HepG2 (cell line): ENCODE measurements around the gene RCBTB1. TPM values are rescaled to one million over a fixed set of nuclear protein-coding genes. Genes with fewer than 3 reads are reported as not detected.

Source experiments
- CHD2 ChIP-seq: IDR thresholded peaks from 2 replicates; pipeline ENCODE4 v1.6.1; 2011; ENCODE audit warnings: low read depth, low read length, improper control_type of control experiment
- ELF1 ChIP-seq: sonication (generic); formaldehyde crosslinking; IDR thresholded peaks from 2 replicates; pipeline ENCODE4 v1.4.0; 2020; ENCODE audit warnings: missing genetic modification reagents
- GPN1 ChIP-seq: sonication (generic); formaldehyde crosslinking; IDR thresholded peaks from 2 replicates; pipeline ENCODE4 v1.5.1; 2020; ENCODE audit warnings: missing genetic modification reagents, borderline replicate concordance
- HES4 ChIP-seq: sonication (generic); formaldehyde crosslinking; IDR thresholded peaks from 2 replicates; pipeline ENCODE4 v1.9.0; 2021; ENCODE audit warnings: mild to moderate bottlenecking, missing genetic modification reagents, borderline replicate concordance
- JUN ChIP-seq: sonication (generic); formaldehyde crosslinking; IDR thresholded peaks from 2 replicates; pipeline ENCODE4 v1.4.0; 2020; ENCODE audit warnings: mild to moderate bottlenecking, missing genetic modification reagents
- NFE2L1 ChIP-seq: sonication (generic); formaldehyde crosslinking; IDR thresholded peaks from 2 replicates; pipeline ENCODE4 v1.4.0; 2020; ENCODE audit warnings: missing genetic modification reagents, mild to moderate bottlenecking, borderline replicate concordance
- RBAK ChIP-seq: sonication (generic); formaldehyde crosslinking; IDR thresholded peaks from 2 replicates; pipeline ENCODE4 v1.5.1; 2020; ENCODE audit warnings: mild to moderate bottlenecking, missing genetic modification reagents
- SP140L ChIP-seq: sonication (generic); formaldehyde crosslinking; IDR thresholded peaks from 2 replicates; pipeline ENCODE4 v1.4.0; 2020; ENCODE audit warnings: missing genetic modification reagents, borderline replicate concordance
- SPEN ChIP-seq: sonication (generic); formaldehyde crosslinking; IDR thresholded peaks from 2 replicates; pipeline ENCODE4 v1.5.1; 2020; ENCODE audit warnings: low read depth, mild to moderate bottlenecking, missing genetic modification reagents
- SSRP1 ChIP-seq: IDR thresholded peaks from 2 replicates; pipeline ENCODE4 v1.6.1; 2016; ENCODE audit warnings: control low read depth
- U2AF2 ChIP-seq: fragments of 200-400 bp; formaldehyde crosslinking; IDR thresholded peaks from 2 replicates; pipeline ENCODE4 v1.6.1; 2017; ENCODE audit warnings: low read depth, mild to moderate bottlenecking, low read length
- ZNF101 ChIP-seq: sonication (generic); formaldehyde crosslinking; IDR thresholded peaks from 2 replicates; pipeline ENCODE4 v1.4.0; 2020; ENCODE audit warnings: mild to moderate bottlenecking, low read depth, missing genetic modification reagents, borderline replicate concordance
- ZNF350 ChIP-seq: sonication (generic); formaldehyde crosslinking; IDR thresholded peaks from 2 replicates; pipeline ENCODE4 v1.4.0; 2020; ENCODE audit warnings: mild to moderate bottlenecking, low read depth, missing genetic modification reagents, borderline replicate concordance
- polyA plus RNA-seq, 8 experiments: library from polyadenylated mRNA; depleted of rRNA in 3 of 8; stranded (reverse) in 7 of 8; unstranded in 1 of 8; fragments of >200 nt; fragmentation: Illumina TruSeq in 4 of 8; extraction: Trizol in 4 of 8; gene quantifications; 2 replicates each; pipeline versions ENCODE4 v1.2.1 to v1.2.3, GENCODE V29; 2011 to 2016; ENCODE audit warnings: low read depth in 4 of 8, missing spikeins in 1 of 8, mixed read lengths in 1 of 8; ENCODE audit not compliant: insufficient read depth in 1 of 8
- total RNA-seq, 5 experiments: library from RNA; depleted of rRNA; stranded (reverse); fragments of >200 nt; fragmentation: Illumina TruSeq; extraction: Trizol; gene quantifications; 2 replicates each; pipeline ENCODE4 v1.2.3, GENCODE V29; 2016; ENCODE audit warnings: low read depth in 1 of 5
- TF ChIP-seq, protein P1 (sequence below): sonication (generic); formaldehyde crosslinking; IDR thresholded peaks from 2 replicates; pipeline ENCODE4 v1.5.0; 2020; ENCODE audit warnings: missing genetic modification reagents
- TF ChIP-seq, protein P2 (sequence below): sonication (generic); formaldehyde crosslinking; IDR thresholded peaks from 2 replicates; pipeline ENCODE4 v1.4.0; 2020; ENCODE audit warnings: mild to moderate bottlenecking, missing genetic modification reagents, borderline replicate concordance
- TF ChIP-seq, protein P3 (sequence below): sonication (generic); formaldehyde crosslinking; IDR thresholded peaks from 2 replicates; pipeline ENCODE4 v1.4.0; 2020; ENCODE audit warnings: mild to moderate bottlenecking, missing genetic modification reagents
- TF ChIP-seq, protein P4 (sequence below): sonication (generic); formaldehyde crosslinking; IDR thresholded peaks from 2 replicates; pipeline ENCODE4 v1.5.1; 2020; ENCODE audit warnings: mild to moderate bottlenecking, missing genetic modification reagents, borderline replicate concordance

The RCBTB1 gene
- total and polyA plus RNA-seq, 2 of the 13 experiments (the other 11 are each of a cell fraction or from before 2014, with no cell fraction given), result 13.4 to 21.6 TPM

DNA sequence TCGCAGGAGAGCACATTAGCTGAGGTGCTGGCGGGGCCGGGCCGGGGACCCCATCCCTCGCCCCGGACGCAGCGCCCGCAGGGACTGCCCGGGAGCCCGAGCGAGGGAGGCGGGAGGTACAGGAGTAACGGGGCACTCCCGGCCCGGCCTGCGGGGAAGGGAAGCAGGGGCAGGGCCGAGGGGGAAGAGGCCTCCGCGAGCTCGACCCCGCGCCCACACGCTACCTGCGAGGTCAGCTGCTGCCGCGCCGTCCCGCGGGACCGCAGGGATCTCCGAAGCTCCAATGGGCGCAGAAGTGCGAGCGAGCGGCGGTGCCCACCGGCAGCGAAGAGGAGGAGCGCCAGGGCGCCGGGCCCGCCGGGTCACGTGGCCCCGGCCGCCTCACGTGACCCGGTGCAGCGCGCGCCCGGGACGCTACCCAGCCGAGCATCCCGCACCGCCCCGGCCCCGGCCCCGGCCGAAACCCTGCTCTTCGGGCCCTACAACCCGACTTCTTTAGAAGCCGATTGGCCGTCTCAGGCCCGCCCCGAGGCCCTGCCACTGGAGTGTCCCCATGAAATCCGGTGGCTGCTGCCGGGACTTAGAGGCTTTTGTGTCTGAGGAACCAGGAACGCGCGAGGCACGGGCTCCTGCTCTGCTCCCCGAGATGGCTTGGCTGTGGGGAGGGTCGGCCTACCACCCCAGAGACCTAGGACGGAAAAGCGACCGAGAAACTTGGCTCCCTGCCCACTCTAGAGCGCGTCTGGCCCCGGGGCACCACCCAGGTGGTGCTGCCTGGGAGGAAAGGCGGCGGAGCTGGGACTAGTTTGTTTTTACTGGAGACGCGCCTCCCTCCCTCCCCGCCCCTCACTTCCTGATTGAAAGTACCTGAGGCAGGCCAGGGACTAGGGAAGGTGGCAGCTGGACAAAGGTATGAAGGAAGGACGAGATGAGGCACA lies at the start of gene RCBTB1 (continued):
- no peak for TF ChIP-seq SP140L (CRISPR knock-in tag)
- TF ChIP-seq SSRP1 (CRISPR knock-in tag), result 0 out of 2 replicates have a peak, but pooled peaks have one; percentile 60
- peak; percentile 82; the same call in 1 of the 2 replicates for TF ChIP-seq HES4
- TF ChIP-seq, protein P1, sequence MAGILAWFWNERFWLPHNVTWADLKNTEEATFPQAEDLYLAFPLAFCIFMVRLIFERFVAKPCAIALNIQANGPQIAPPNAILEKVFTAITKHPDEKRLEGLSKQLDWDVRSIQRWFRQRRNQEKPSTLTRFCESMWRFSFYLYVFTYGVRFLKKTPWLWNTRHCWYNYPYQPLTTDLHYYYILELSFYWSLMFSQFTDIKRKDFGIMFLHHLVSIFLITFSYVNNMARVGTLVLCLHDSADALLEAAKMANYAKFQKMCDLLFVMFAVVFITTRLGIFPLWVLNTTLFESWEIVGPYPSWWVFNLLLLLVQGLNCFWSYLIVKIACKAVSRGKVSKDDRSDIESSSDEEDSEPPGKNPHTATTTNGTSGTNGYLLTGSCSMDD (CRISPR knock-in tag), result no peak
- TF ChIP-seq U2AF2, result no peak
- TF ChIP-seq, protein P2, sequence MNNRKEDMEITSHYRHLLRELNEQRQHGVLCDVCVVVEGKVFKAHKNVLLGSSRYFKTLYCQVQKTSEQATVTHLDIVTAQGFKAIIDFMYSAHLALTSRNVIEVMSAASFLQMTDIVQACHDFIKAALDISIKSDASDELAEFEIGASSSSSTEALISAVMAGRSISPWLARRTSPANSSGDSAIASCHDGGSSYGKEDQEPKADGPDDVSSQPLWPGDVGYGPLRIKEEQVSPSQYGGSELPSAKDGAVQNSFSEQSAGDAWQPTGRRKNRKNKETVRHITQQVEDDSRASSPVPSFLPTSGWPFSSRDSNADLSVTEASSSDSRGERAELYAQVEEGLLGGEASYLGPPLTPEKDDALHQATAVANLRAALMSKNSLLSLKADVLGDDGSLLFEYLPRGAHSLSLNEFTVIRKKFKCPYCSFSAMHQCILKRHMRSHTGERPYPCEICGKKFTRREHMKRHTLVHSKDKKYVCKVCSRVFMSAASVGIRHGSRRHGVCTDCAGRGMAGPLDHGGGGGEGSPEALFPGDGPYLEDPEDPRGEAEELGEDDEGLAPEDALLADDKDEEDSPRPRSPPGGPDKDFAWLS (CRISPR knock-in tag), result no peak
- TF ChIP-seq, protein P3, sequence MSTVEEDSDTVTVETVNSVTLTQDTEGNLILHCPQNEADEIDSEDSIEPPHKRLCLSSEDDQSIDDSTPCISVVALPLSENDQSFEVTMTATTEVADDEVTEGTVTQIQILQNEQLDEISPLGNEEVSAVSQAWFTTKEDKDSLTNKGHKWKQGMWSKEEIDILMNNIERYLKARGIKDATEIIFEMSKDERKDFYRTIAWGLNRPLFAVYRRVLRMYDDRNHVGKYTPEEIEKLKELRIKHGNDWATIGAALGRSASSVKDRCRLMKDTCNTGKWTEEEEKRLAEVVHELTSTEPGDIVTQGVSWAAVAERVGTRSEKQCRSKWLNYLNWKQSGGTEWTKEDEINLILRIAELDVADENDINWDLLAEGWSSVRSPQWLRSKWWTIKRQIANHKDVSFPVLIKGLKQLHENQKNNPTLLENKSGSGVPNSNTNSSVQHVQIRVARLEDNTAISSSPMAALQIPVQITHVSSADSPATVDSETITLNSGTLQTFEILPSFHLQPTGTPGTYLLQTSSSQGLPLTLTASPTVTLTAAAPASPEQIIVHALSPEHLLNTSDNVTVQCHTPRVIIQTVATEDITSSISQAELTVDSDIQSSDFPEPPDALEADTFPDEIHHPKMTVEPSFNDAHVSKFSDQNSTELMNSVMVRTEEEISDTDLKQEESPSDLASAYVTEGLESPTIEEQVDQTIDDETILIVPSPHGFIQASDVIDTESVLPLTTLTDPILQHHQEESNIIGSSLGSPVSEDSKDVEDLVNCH, result no peak
- TF ChIP-seq NFE2L1 (CRISPR knock-in tag), result no peak
- TF ChIP-seq, protein P4, sequence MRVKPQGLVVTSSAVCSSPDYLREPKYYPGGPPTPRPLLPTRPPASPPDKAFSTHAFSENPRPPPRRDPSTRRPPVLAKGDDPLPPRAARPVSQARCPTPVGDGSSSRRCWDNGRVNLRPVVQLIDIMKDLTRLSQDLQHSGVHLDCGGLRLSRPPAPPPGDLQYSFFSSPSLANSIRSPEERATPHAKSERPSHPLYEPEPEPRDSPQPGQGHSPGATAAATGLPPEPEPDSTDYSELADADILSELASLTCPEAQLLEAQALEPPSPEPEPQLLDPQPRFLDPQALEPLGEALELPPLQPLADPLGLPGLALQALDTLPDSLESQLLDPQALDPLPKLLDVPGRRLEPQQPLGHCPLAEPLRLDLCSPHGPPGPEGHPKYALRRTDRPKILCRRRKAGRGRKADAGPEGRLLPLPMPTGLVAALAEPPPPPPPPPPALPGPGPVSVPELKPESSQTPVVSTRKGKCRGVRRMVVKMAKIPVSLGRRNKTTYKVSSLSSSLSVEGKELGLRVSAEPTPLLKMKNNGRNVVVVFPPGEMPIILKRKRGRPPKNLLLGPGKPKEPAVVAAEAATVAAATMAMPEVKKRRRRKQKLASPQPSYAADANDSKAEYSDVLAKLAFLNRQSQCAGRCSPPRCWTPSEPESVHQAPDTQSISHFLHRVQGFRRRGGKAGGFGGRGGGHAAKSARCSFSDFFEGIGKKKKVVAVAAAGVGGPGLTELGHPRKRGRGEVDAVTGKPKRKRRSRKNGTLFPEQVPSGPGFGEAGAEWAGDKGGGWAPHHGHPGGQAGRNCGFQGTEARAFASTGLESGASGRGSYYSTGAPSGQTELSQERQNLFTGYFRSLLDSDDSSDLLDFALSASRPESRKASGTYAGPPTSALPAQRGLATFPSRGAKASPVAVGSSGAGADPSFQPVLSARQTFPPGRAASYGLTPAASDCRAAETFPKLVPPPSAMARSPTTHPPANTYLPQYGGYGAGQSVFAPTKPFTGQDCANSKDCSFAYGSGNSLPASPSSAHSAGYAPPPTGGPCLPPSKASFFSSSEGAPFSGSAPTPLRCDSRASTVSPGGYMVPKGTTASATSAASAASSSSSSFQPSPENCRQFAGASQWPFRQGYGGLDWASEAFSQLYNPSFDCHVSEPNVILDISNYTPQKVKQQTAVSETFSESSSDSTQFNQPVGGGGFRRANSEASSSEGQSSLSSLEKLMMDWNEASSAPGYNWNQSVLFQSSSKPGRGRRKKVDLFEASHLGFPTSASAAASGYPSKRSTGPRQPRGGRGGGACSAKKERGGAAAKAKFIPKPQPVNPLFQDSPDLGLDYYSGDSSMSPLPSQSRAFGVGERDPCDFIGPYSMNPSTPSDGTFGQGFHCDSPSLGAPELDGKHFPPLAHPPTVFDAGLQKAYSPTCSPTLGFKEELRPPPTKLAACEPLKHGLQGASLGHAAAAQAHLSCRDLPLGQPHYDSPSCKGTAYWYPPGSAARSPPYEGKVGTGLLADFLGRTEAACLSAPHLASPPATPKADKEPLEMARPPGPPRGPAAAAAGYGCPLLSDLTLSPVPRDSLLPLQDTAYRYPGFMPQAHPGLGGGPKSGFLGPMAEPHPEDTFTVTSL (CRISPR knock-in tag), result no peak
- TF ChIP-seq JUN, result no peak
- no peak; the same call in 1 of the 2 replicates for TF ChIP-seq ZNF101 (CRISPR knock-in tag)
- TF ChIP-seq ELF1 (CRISPR knock-in tag), result peak; percentile 62
- TF ChIP-seq ZNF350 (CRISPR knock-in tag), result 0 out of 2 replicates have a peak, but pooled peaks have one; percentile 28
- TF ChIP-seq RBAK (CRISPR knock-in tag), result no peak
- TF ChIP-seq GPN1 (CRISPR knock-in tag), result 0 out of 2 replicates have a peak, but pooled peaks have one; percentile 49
- no peak for TF ChIP-seq CHD2
- TF ChIP-seq SPEN (CRISPR knock-in tag), result peak; percentile 71
